Right lobe of liver (tissue), 6 donors: ENCODE data around the gene MOV10. TPM values are rescaled to one million over a fixed set of nuclear protein-coding genes. Genes with fewer than 3 reads are reported as not detected.

Experiments
- ATAC-seq, 4 donors: fragments of 200-7000 bp; cut with Tn5 transposase; one replicate each; pipeline ENCODE4 v1.9.1; 2020; ENCODE audit warnings: mild to moderate bottlenecking in 4 of 4, moderate library complexity in 4 of 4
- DNase-seq, 3 donors: peaks; one replicate each; pipeline ENCODE4 v3.0.0-alpha.2; 2020
- H3K27ac ChIP-seq, 3 donors: fragments of 200-600 bp; one replicate each; pipeline ENCODE4 v1.8.0; 2022
- H3K27me3 ChIP-seq, 2 donors: fragments of 200-600 bp; one replicate each; pipeline ENCODE4 v1.8.0; 2022
- H3K36me3 ChIP-seq, 4 donors: fragments of 200-600 bp; sonication (generic) in 1 of 4; one replicate each; pipeline versions ENCODE4 v1.5.1 to v1.8.0; 2017 to 2022; ENCODE audit warnings: control low read depth in 1 of 4
- H3K4me1 ChIP-seq, 4 donors: fragments of 200-600 bp; sonication (generic) in 1 of 4; one replicate each; pipeline versions ENCODE4 v1.5.1 to v1.8.0; 2017 to 2022; ENCODE audit warnings: control low read depth in 1 of 4
- H3K4me3 ChIP-seq, 3 donors: fragments of 200-600 bp; one replicate each; pipeline ENCODE4 v1.8.0; 2022
- H3K9me3 ChIP-seq, 4 donors: fragments of 200-600 bp; sonication (generic) in 1 of 4; one replicate each; pipeline versions ENCODE4 v1.5.1 to v1.8.0; 2017 to 2022; ENCODE audit warnings: control low read depth in 1 of 4
- POLR2A ChIP-seq: fragments of 450-650 bp; IDR thresholded peaks from one replicate; pipeline ENCODE4 v1.6.1; 2017; ENCODE audit warnings: antibody characterized with exemption, mild to moderate bottlenecking
- WGBS: methylation state at CpG from one replicate; pipeline ENCODE4 v1.1.6; 2018; ENCODE audit warnings: low coverage, low lambda C conversion rate; ENCODE audit not compliant: insufficient coverage; ENCODE audit errors: missing lambda C conversion rate; 5-methylcytosine and 5-hydroxymethylcytosine counted together
- intact Hi-C, 2 donors: fragments of 100-400 bp; cut with DNase I; formaldehyde crosslinking; loops; one replicate each; pipeline versions ENCODE4 v1.11.2 to v1.14.1; 2022
- total RNA-seq, 6 experiments: library from RNA; depleted of rRNA in 2 of 6; stranded (reverse); fragments of >200 nt in 2 of 6; fragmentation: NEBNext Ultra II Directional in 3 of 6; extraction: Animal tissue kit (Norgen Biotek cat#: 25700) in 3 of 6; gene quantifications; one replicate each; pipeline versions ENCODE4 v1.1.0 to v1.2.4, GENCODE V29; 2016 to 2023
- TF ChIP-seq, protein P1 (sequence below), 4 donors: fragments of 200-600 bp in 3 of 4; fragments of 450-650 bp in 1 of 4; IDR thresholded peaks; one replicate each; pipeline versions ENCODE4 v1.5.1 to v1.8.0; 2016 to 2022; ENCODE audit warnings: antibody characterized with exemption in 4 of 4, mild to moderate bottlenecking in 2 of 4
- donor health status: DM: no; HTN: yes; CAD: no.
- donor health status: DM: no; HTN: no; CAD: no.
- donor health status: DM: no; HTN: no; CAD: no.
- donor health status: DM: no; HTN: yes; CAD: no.
- donor health status: DM: no; HTN: yes; CAD: no.

MOV10 gene
- total RNA-seq, 6 experiments from 2014 or later, result 32.3 to 55.8 (median 46.2) TPM

DNA sequence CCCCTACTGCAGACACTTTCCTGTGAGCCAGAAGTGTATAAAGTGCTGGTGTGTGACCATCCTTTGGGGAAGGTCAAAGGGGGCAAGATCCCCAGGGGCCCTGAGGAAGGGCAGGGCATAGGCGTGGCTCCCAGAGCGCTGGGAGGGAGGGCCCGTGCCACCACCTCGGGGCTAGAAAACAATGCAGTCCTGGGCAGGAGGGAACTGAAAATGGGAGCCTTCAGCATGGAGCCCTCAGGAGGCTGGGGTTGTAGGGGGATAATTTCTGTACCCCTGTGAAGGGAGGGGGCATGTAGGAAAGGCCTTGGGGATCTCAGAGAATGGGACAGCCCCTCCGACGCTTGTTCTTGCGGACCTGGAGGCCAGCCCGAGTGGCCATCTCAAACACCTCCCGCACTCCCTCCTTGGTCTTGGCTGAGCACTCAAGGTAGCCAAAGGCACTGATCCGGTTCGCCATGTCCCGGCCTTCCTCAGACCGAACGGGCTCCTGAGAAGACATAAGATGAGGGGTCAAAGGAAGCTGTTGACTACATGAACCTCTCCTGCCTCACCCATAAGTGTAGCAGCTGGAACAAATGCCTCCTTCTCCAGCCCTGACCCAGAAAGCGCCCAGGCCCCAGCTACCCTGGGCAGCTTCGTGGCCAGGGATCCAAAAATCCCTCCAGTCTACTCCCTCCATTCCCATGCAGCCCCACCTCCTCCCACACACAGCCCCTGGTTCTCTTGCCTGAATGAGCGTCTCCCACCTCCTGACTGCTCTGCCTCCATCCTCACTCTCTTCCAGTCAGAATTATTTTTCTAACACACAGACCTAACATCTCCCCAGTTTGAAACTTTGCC is 27.0 kb downstream of the MOV10 start:
- ATAC-seq (no peak), DNase-seq (no peak)
- Histone ChIP-seq H3K4me1 (peaks cover 4 to 65% (median 36%) of the 10 kb centered on the region in 4 donors), H3K27ac (peak overlapping the region; percentile 81 to 83 (median 83)), H3K27me3 (no peaks in the 10 kb centered on the region), H3K36me3 (peaks cover 0 to 16% (median 0%) of the 10 kb centered on the region in 4 donors), H3K9me3 (no peaks in the 10 kb centered on the region), H3K4me3 (no peak overlapping the region)
- 68% methylated on average over 6 of the region's 17 CpGs for WGBS
- intact Hi-C loops, result loop anchor here in 1 of 2 donors (10.0 kb wide), 2 partner anchors 77 to 197 kb away; partner anchors contain the start of gene WNT2B
- no peak for TF ChIP-seq POLR2A
- TF ChIP-seq, protein P1, sequence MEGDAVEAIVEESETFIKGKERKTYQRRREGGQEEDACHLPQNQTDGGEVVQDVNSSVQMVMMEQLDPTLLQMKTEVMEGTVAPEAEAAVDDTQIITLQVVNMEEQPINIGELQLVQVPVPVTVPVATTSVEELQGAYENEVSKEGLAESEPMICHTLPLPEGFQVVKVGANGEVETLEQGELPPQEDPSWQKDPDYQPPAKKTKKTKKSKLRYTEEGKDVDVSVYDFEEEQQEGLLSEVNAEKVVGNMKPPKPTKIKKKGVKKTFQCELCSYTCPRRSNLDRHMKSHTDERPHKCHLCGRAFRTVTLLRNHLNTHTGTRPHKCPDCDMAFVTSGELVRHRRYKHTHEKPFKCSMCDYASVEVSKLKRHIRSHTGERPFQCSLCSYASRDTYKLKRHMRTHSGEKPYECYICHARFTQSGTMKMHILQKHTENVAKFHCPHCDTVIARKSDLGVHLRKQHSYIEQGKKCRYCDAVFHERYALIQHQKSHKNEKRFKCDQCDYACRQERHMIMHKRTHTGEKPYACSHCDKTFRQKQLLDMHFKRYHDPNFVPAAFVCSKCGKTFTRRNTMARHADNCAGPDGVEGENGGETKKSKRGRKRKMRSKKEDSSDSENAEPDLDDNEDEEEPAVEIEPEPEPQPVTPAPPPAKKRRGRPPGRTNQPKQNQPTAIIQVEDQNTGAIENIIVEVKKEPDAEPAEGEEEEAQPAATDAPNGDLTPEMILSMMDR (IDR thresholded peaks at IDR 0.05), result no peak

DNA sequence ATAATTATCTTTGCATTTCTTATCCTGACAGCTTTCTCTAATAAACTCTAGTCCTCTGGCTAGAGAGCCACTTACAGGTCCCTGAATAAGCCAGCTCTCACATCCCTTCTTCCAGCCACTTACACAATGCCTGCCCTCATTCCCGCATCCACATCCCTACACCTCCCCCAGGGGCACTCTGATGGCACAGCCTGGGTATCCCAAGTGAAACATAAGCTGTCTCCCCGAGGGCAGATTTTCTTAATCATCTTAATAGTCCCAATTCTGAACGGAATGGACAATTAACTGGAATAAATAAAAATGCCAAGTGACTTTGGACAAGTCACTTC is 27.6 kb downstream of the MOV10 start:
- TF ChIP-seq, protein P1 (IDR thresholded peaks at IDR 0.05), result no peak
- TF ChIP-seq POLR2A, result no peak
- no peak for DNase-seq

DNA sequence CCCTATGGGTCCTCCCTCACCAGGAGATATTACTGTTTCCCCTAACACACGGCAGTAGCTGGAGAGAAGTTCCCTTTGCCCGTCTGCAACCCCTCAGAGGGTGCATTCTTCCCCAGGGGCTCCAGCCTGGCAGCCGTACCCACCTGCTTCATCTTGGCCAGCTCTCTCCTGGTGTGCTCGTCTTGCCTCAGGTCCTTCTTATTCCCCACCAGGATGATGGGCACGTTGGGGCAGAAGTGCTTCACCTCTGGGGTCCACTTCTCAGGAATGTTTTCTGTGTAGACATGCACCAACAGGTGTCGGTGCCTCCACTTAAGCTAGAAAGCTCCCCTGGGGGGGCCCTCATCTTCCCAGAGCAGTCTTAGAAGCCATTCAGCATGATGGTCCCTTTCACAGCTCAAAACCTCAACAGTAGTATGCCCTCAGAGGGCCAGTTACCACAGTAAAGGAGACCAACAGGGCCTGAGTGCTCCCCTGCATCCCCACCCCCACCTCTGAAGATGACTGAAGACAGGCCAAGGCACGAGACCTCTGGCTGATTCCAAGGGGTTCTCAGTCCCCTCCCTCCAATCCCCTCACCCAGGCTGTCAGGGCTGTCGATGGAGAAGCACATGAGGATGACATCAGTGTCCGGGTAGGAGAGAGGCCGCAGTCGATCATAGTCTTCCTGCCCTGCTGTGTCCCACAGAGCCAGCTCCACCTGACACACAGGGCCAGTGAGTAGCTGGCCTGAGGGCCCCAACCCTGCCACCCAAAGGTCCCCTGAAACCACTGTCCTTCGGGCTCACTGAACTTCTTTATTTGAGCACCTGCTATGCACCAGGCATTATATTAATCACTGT is 28.2 kb downstream of the MOV10 start:
- 62% methylated on average over 7 of the region's 12 CpGs for WGBS
- ATAC-seq (no peak), DNase-seq (no peak)
- H3K9me3 ChIP-seq, result no peaks in the 10 kb centered on the region
- intact Hi-C loops, result loop anchor here in 1 of 2 donors (10.0 kb wide), 2 partner anchors 78 to 198 kb away; partner anchors contain the start of gene WNT2B
- peaks cover 0 to 16% (median 0%) of the 10 kb centered on the region in 4 donors for H3K36me3 ChIP-seq
- H3K4me3 ChIP-seq, result no peak overlapping the region
- H3K4me1 ChIP-seq, result peaks cover 4 to 67% (median 36%) of the 10 kb centered on the region in 4 donors
- H3K27ac ChIP-seq, result peak overlapping the region in 1 of 3 donors; percentile 22
- no peaks in the 10 kb centered on the region for H3K27me3 ChIP-seq
- TF ChIP-seq, protein P1 (IDR thresholded peaks at IDR 0.05), result no peak

More for the DNA sequence above, 27.6 kb downstream of the MOV10 start:
- no peak overlapping the region for H3K4me3 ChIP-seq
- H3K9me3 ChIP-seq, result no peaks in the 10 kb centered on the region
- intact Hi-C loops, result loop anchor here in 1 of 2 donors (10.0 kb wide), 2 partner anchors 77 to 197 kb away; partner anchors contain the start of gene WNT2B
- H3K4me1 ChIP-seq, result peaks cover 4 to 65% (median 36%) of the 10 kb centered on the region in 4 donors
- WGBS, result 74% methylated on average over 3 of the region's 3 CpGs
- peak overlapping the region in 1 of 3 donors; percentile 22 for H3K27ac ChIP-seq
- ATAC-seq, result no peak
- peaks cover 0 to 16% (median 0%) of the 10 kb centered on the region in 4 donors for H3K36me3 ChIP-seq
- H3K27me3 ChIP-seq, result no peaks in the 10 kb centered on the region

DNA sequence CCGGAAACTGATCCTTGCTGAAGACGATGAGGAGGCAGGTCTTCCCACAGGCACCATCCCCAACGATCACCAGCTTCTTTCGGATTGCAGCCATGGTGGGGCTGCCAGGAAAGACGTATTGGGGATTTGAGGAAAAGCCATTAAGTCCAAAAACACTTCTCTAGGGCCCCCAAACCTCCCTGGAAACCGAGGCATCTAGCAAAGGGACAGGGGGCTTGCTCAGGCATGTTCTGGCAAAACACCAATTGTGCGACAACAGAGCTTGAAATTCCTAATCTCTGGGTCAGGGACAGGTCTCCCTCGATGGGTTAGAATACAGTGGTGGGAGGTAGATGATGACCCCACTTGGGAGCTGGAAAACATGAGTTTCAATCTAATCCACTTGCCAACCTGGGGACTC is 29.2 kb downstream of the MOV10 start:
- no peak for DNase-seq
- Histone ChIP-seq H3K27ac (peak overlapping the region in 2 of 3 donors; percentile 75 to 92), H3K4me1 (peaks cover 4 to 58% (median 30%) of the 10 kb centered on the region in 4 donors), H3K9me3 (no peaks in the 10 kb centered on the region), H3K4me3 (no peak overlapping the region), H3K36me3 (peaks cover 0 to 16% (median 0%) of the 10 kb centered on the region in 4 donors), H3K27me3 (no peaks in the 10 kb centered on the region)
- intact Hi-C loops, result loop anchor here in 1 of 2 donors (10.0 kb wide), 2 partner anchors 79 to 199 kb away; partner anchors contain the start of gene WNT2B
- WGBS, result 48% methylated on average over 2 of the region's 8 CpGs
- no peak for ATAC-seq
- no peak for TF ChIP-seq POLR2A
- TF ChIP-seq, protein P1 (IDR thresholded peaks at IDR 0.05), result no peak
